Measurements from ENCODE around the gene EVI5L.

EVI5L gene

GRCh38 chr19:7879836-7880235, 49.8 kb downstream of the EVI5L start:
- Histone ChIP-seq H3K36me3 (no peaks in the 10 kb centered on the region), H3K27ac (no peak overlapping the region), H3K9me3 (ENCODE audit: severe bottlenecking) (peaks cover 2% of the 10 kb centered on the region), H3K4me3 (ENCODE audit: low read depth, low read length) (no peak overlapping the region), H3K27me3 (ENCODE audit: insufficient read depth, low read depth, severe bottlenecking) (no peaks in the 10 kb centered on the region)
- TF ChIP-seq CTCF (IDR thresholded peaks at IDR 0.05; ENCODE audit: low read depth, low read length) = no peak
- DNase-seq = no peak

GRCh38 chr19:7881910-7882309, 51.9 kb downstream of the EVI5L start:
- Histone ChIP-seq H3K36me3 (no peaks in the 10 kb centered on the region), H3K9me3 (ENCODE audit: severe bottlenecking) (peaks cover 2% of the 10 kb centered on the region), H3K4me3 (ENCODE audit: low read depth, low read length) (no peak overlapping the region), H3K27ac (no peak overlapping the region), H3K27me3 (ENCODE audit: insufficient read depth, low read depth, severe bottlenecking) (no peaks in the 10 kb centered on the region)
- TF ChIP-seq CTCF (IDR thresholded peaks at IDR 0.05; ENCODE audit: low read depth, low read length) = no peak
- DNase-seq = no peak

- H3K27me3 ChIP-seq (ENCODE audit: insufficient read depth, low read depth, severe bottlenecking) = no peaks in the 10 kb centered on the region
These were observed 53.1 kb downstream of the EVI5L start for GRCh38 chr19:7883105-7883504.

DNA sequence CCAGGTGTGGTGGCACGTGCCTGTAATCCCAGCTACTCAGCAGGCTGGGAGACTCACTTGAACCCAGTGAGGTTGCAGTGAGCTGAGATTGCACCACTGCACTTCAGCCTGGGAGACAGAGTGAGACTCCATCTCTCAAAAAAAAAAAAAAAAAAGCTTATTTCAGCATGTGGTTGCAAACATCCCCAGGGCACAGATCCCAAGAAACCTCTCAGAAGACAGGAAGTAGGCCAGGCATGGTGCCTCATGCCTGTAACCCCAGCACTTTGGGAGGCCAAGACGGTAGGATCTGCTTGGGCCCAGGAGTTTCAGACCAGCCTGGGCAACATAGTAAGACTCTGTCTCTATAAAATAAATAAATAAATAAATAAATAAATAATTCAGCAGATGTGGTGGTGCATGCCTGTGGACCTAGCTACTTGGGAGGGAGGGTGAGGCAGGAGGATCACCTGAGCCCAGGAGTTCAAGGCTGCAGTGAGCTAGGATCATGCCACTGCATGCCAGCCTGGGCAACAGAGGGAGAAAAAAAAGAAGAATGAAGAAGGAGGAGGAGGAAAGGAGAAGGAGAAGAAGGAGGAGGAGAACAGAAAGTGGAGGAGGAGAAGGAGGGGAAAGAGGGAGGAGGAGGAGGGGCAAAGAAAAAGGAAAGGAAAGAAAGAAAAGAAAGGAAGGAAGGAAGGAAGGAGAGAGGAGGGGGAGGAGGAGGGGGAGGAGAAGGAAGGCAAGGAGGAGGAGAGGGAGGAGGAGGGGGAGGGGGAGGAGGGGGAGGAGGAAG, 54.0 kb downstream of the EVI5L start:
- H3K9me3 ChIP-seq (ENCODE audit: severe bottlenecking) = peaks cover 2% of the 10 kb centered on the region
- H3K4me3 ChIP-seq (ENCODE audit: low read depth, low read length) = no peak overlapping the region
- no peak overlapping the region for H3K27ac ChIP-seq
- H3K36me3 ChIP-seq = no peaks in the 10 kb centered on the region
- no peaks in the 10 kb centered on the region for H3K27me3 ChIP-seq (ENCODE audit: insufficient read depth, low read depth, severe bottlenecking)
- no peak for TF ChIP-seq CTCF (IDR thresholded peaks at IDR 0.05; ENCODE audit: low read depth, low read length)
- DNase-seq = no peak

More at GRCh38 chr19:7883105-7883504, 53.1 kb downstream of the EVI5L start:
- no peak overlapping the region for H3K4me3 ChIP-seq (ENCODE audit: low read depth, low read length)
- H3K36me3 ChIP-seq = no peaks in the 10 kb centered on the region
- H3K27ac ChIP-seq = no peak overlapping the region
- TF ChIP-seq CTCF (IDR thresholded peaks at IDR 0.05; ENCODE audit: low read depth, low read length) = no peak
- DNase-seq = no peak
- H3K9me3 ChIP-seq (ENCODE audit: severe bottlenecking) = peaks cover 2% of the 10 kb centered on the region

DNA sequence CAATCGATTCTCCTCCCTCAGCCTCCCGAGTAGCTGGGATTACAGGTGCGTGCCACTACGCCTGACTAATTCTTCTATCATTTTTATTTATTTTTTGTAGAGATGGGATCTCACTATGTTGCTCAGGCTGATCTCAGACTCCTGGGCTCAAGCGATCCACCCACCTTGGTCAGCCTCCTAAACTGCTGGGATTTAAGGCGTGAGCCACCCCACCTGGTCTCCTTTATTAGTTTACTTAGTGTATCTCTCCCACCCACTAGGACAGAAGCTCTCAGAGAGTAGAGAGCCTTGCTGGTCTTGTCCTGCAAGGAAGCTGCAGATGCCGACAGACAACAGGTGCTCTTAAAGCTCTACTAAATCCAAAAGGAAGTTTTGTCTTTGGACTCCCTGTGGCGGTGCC, 55.8 kb downstream of the EVI5L start:
- Histone ChIP-seq H3K4me3 (ENCODE audit: low read depth, low read length) (no peak overlapping the region), H3K27me3 (ENCODE audit: insufficient read depth, low read depth, severe bottlenecking) (no peaks in the 10 kb centered on the region), H3K9me3 (ENCODE audit: severe bottlenecking) (peaks cover 2% of the 10 kb centered on the region), H3K36me3 (no peaks in the 10 kb centered on the region), H3K27ac (no peak overlapping the region)
- no peak for DNase-seq
- TF ChIP-seq CTCF (IDR thresholded peaks at IDR 0.05; ENCODE audit: low read depth, low read length) = no peak

Measured in WERI-Rb-1 (cell line).